HCT116 (cell line): ENCODE data around the gene WASL. TPM values are rescaled to one million over a fixed set of nuclear protein-coding genes. Genes with fewer than 3 reads are reported as not detected.

Experiments
- ATAC-seq: fragments of 200-7000 bp; cut with Tn5 transposase; 2 replicates; pipeline ENCODE4 v1.9.1; 2020; ENCODE audit warnings: mild to moderate bottlenecking, moderate library complexity
- BruUV-seq: library from RNA; stranded (reverse); fragments of 400-500 nt; replicated peaks from 2 replicates; lab custom pipeline; 2021; lab: Mats Ljungman, UMichigan
- CTCF ChIA-PET: fragments of 300-600 bp; sonication (Branson Sonifier 250); formaldehyde crosslinking; loops from one replicate; lab custom pipeline; 2021; ENCODE audit warnings: antibody characterized with exemption; lab: Charles Lee
- POLR2A ChIA-PET: fragments of 300-600, 350-600 bp; sonication (Branson Sonifier 250); formaldehyde crosslinking; loops from one replicate; lab custom pipeline; 2021; ENCODE audit warnings: antibody characterized with exemption; lab: Charles Lee
- RAD21 ChIA-PET, 2 experiments: fragments of 300-600 bp; sonication (Branson Sonifier 250); formaldehyde crosslinking; loops; one replicate each; lab custom pipeline; 2023; ENCODE audit warnings: low total read pairs in 2 of 2; ENCODE audit not compliant: uncharacterized antibody in 2 of 2, unreplicated experiment in 2 of 2, low non-redundant PET in 1 of 2; lab: Charles Lee
- DNase-seq: peaks from one replicate; pipeline ENCODE4 v3.0.0-alpha.2; 2010; ENCODE audit warnings: low read depth, low spot score
- H2AFZ ChIP-seq: fragments of 200-600 bp; shearing (Covaris generic), sonication (generic); 2 replicates; pipeline ENCODE4 v1.6.1; 2017; ENCODE audit warnings: low read depth, mixed run types, mixed read lengths, antibody characterized with exemption, low read length; ENCODE audit not compliant: poor library complexity, severe bottlenecking
- H3K27ac ChIP-seq: 2 replicates; pipeline ENCODE4 v1.5.1; 2012; ENCODE audit warnings: low read depth, low read length
- H3K27me3 ChIP-seq: fragments of 200-600 bp; sonication (generic); 2 replicates; pipeline ENCODE4 v1.6.1; 2016; ENCODE audit warnings: mixed run types, low read length, mixed read lengths; ENCODE audit not compliant: insufficient read depth
- H3K36me3 ChIP-seq, 2 experiments: fragments of 200-500 bp in 1 of 2; fragments of 200-600 bp in 1 of 2; sonication (Bioruptor generic) in 1 of 2; sonication (generic) in 1 of 2; 2 replicates each; pipeline versions ENCODE4 v1.5.1 to v1.6.1; 2014 to 2016; ENCODE audit warnings: low read length in 2 of 2, inconsistent platforms in 1 of 2, mixed read lengths in 1 of 2, mixed run types in 1 of 2; ENCODE audit not compliant: insufficient read depth in 2 of 2, control insufficient read depth in 1 of 2
- H3K4me1 ChIP-seq, 2 experiments: fragments of 200-600 bp in 1 of 2; sonication (generic) in 1 of 2; 2 replicates each; pipeline versions ENCODE4 v1.5.1 to v1.6.1; 2012 to 2017; ENCODE audit warnings: low read length in 2 of 2, inconsistent platforms in 1 of 2, mild to moderate bottlenecking in 1 of 2, mixed read lengths in 1 of 2, mixed run types in 1 of 2, moderate library complexity in 1 of 2; ENCODE audit not compliant: insufficient read depth in 2 of 2, control insufficient read depth in 1 of 2
- H3K4me2 ChIP-seq: fragments of 200-600 bp; sonication (generic); 2 replicates; pipeline ENCODE4 v1.6.1; 2017; ENCODE audit warnings: mixed run types, low read length, mixed read lengths
- H3K4me3 ChIP-seq, 2 experiments: fragments of 200-600 bp in 1 of 2; sonication (generic) in 1 of 2; replicated peaks in 1 of 2; 2 replicates each; pipeline ENCODE4 v1.5.1; 2011 to 2016; ENCODE audit warnings: low read length in 2 of 2, control low read depth in 1 of 2, low read depth in 1 of 2, mild to moderate bottlenecking in 1 of 2, mixed read lengths in 1 of 2, mixed run types in 1 of 2
- H3K79me2 ChIP-seq: fragments of 200-600 bp; sonication (generic); 2 replicates; pipeline ENCODE4 v1.6.1; 2017; ENCODE audit warnings: mild to moderate bottlenecking, mixed run types, low read length, moderate library complexity, mixed read lengths; ENCODE audit not compliant: insufficient read depth
- H3K9ac ChIP-seq: fragments of 200-600 bp; sonication (generic); 2 replicates; pipeline ENCODE4 v1.6.1; 2016; ENCODE audit warnings: low read length, mixed read lengths
- H3K9me2 ChIP-seq: fragments of 200-600 bp; sonication (generic), shearing (Covaris generic); 2 replicates; pipeline ENCODE4 v1.6.1; 2017; ENCODE audit warnings: mixed run types, mild to moderate bottlenecking, moderate library complexity; ENCODE audit not compliant: insufficient read depth
- H3K9me3 ChIP-seq, 2 experiments: fragments of 200-500 bp in 1 of 2; fragments of 200-600 bp in 1 of 2; sonication (Bioruptor generic) in 1 of 2; sonication (generic) in 1 of 2; 2 replicates each; pipeline ENCODE4 v1.6.1; 2014 to 2017; ENCODE audit warnings: low read length in 2 of 2, mixed read lengths in 2 of 2, inconsistent platforms in 1 of 2, low read depth in 1 of 2, mild to moderate bottlenecking in 1 of 2, mixed run types in 1 of 2, moderate library complexity in 1 of 2; ENCODE audit not compliant: control insufficient read depth in 1 of 2, insufficient read depth in 1 of 2
- H4K20me1 ChIP-seq: fragments of 200-600 bp; sonication (generic), shearing (Covaris generic); 2 replicates; pipeline ENCODE4 v1.6.1; 2017; ENCODE audit warnings: mixed run types, mild to moderate bottlenecking, moderate library complexity; ENCODE audit not compliant: insufficient read depth
- EGR1 ChIP-seq: IDR thresholded peaks from 2 replicates; pipeline ENCODE4 v1.6.1; 2012; ENCODE audit warnings: low read depth
- EZH2 ChIP-seq: fragments of 200-600 bp; sonication (generic); IDR thresholded peaks from 2 replicates; pipeline ENCODE4 v1.6.1; 2017; ENCODE audit warnings: antibody characterized with exemption, mixed run types
- ZBTB33 ChIP-seq: IDR thresholded peaks from 2 replicates; pipeline ENCODE4 v1.6.1; 2011; ENCODE audit warnings: mild to moderate bottlenecking, low read length, moderate library complexity; ENCODE audit not compliant: insufficient replicate concordance; ENCODE audit errors: extremely low read depth
- intact Hi-C: fragments of 100-400 bp; cut with micrococcal nuclease; formaldehyde crosslinking; loops from 2 replicates; pipeline ENCODE4 v1.10.0; 2022
- total RNA-seq: library from RNA; stranded (reverse); gene quantifications from one replicate; pipeline ENCODE4 v1.2.1, GENCODE V29; 2021; ENCODE audit not compliant: unreplicated experiment
- TF ChIP-seq, protein P1 (sequence below), 3 experiments: fragments of 200-600 bp in 1 of 3; sonication (generic) in 1 of 3; IDR thresholded peaks in 2 of 3; conservative IDR thresholded peaks in 1 of 3; 2 replicates each; pipeline ENCODE4 v1.5.1; 2012 to 2017; ENCODE audit warnings: low read depth in 2 of 3, low read length in 2 of 3, antibody characterized with exemption in 1 of 3, borderline replicate concordance in 1 of 3, control low read depth in 1 of 3, mild to moderate bottlenecking in 1 of 3, mixed read lengths in 1 of 3, mixed run types in 1 of 3, moderate library complexity in 1 of 3; ENCODE audit not compliant: insufficient read depth in 1 of 3

The WASL gene
- total RNA-seq, 1 experiment from 2014 or later = 26.2 TPM

GRCh38 chr7:123773481-123773880 lies 24.7 kb upstream of the WASL start:
- intact Hi-C loops = no loop called here
- BruUV-seq = no TSS peak
- POLR2A ChIA-PET = interaction anchor here (1.5 kb wide), 1 partner anchor 24 kb away, joined by 3 read pairs; the partner anchor contains the start of gene WASL

More at GRCh38 chr7:123773481-123773880, 24.7 kb upstream of the WASL start:
- no peak overlapping the region for H3K4me2 ChIP-seq
- DNase-seq = no peak
- no peaks in the 10 kb centered on the region for H3K79me2 ChIP-seq
- ChIA-PET CTCF (no interaction called here), RAD21 (no interaction called here)
- no peak overlapping the region for H3K9ac ChIP-seq
- H3K9me3 ChIP-seq = no peaks in the 10 kb centered on the region
- no peaks in the 10 kb centered on the region for H3K9me2 ChIP-seq
- H3K36me3 ChIP-seq = no peaks in the 10 kb centered on the region
- no peaks in the 10 kb centered on the region for H4K20me1 ChIP-seq
- ATAC-seq = no peak
- H3K4me3 ChIP-seq = no peak overlapping the region
- H2AFZ ChIP-seq = no peak overlapping the region
- H3K27ac ChIP-seq = no peak overlapping the region
- no peaks in the 10 kb centered on the region for H3K27me3 ChIP-seq
- TF ChIP-seq ZBTB33 = no peak
- TF ChIP-seq EZH2 = no peak
- TF ChIP-seq EGR1 = no peak
- TF ChIP-seq, protein P1, sequence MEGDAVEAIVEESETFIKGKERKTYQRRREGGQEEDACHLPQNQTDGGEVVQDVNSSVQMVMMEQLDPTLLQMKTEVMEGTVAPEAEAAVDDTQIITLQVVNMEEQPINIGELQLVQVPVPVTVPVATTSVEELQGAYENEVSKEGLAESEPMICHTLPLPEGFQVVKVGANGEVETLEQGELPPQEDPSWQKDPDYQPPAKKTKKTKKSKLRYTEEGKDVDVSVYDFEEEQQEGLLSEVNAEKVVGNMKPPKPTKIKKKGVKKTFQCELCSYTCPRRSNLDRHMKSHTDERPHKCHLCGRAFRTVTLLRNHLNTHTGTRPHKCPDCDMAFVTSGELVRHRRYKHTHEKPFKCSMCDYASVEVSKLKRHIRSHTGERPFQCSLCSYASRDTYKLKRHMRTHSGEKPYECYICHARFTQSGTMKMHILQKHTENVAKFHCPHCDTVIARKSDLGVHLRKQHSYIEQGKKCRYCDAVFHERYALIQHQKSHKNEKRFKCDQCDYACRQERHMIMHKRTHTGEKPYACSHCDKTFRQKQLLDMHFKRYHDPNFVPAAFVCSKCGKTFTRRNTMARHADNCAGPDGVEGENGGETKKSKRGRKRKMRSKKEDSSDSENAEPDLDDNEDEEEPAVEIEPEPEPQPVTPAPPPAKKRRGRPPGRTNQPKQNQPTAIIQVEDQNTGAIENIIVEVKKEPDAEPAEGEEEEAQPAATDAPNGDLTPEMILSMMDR (IDR thresholded peaks at IDR 0.05 in 2 of 3, conservative IDR thresholded peaks at IDR 0.05 in 1 of 3; ENCODE audit: borderline replicate concordance in 1 of 3, insufficient read depth in 1 of 3, low read depth in 2 of 3, low read length in 2 of 3) = no peak
- peaks cover 0 to 10% of the 10 kb centered on the region in 2 experiments; a peak in 2 of 4 replicates for H3K4me1 ChIP-seq
